GM12872 (cell line): ENCODE measurements around the gene ABLIM2.

Experiments
- TF ChIP-seq, protein P1 (sequence below): IDR thresholded peaks from 3 replicates; pipeline ENCODE4 v1.5.1; 2011; ENCODE audit warnings: low read depth, mild to moderate bottlenecking, low read length, moderate library complexity; ENCODE audit not compliant: insufficient read depth

ABLIM2 gene

GRCh38 chr4:8170341-8170740 is 11.7 kb upstream of the ABLIM2 start:
- TF ChIP-seq, protein P1, sequence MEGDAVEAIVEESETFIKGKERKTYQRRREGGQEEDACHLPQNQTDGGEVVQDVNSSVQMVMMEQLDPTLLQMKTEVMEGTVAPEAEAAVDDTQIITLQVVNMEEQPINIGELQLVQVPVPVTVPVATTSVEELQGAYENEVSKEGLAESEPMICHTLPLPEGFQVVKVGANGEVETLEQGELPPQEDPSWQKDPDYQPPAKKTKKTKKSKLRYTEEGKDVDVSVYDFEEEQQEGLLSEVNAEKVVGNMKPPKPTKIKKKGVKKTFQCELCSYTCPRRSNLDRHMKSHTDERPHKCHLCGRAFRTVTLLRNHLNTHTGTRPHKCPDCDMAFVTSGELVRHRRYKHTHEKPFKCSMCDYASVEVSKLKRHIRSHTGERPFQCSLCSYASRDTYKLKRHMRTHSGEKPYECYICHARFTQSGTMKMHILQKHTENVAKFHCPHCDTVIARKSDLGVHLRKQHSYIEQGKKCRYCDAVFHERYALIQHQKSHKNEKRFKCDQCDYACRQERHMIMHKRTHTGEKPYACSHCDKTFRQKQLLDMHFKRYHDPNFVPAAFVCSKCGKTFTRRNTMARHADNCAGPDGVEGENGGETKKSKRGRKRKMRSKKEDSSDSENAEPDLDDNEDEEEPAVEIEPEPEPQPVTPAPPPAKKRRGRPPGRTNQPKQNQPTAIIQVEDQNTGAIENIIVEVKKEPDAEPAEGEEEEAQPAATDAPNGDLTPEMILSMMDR: no peak

- TF ChIP-seq, protein P1: no peak
Measured at GRCh38 chr4:8169763-8170162, 11.2 kb upstream of the ABLIM2 start.

GRCh38 chr4:8168832-8169598 is 10.4 kb upstream of the ABLIM2 start:
- TF ChIP-seq, protein P1: no peak

- TF ChIP-seq, protein P1: peak; percentile 50; the same call in 2 of the 3 replicates
Measured at GRCh38 chr4:8168232-8168631, 9.6 kb upstream of the ABLIM2 start.

DNA sequence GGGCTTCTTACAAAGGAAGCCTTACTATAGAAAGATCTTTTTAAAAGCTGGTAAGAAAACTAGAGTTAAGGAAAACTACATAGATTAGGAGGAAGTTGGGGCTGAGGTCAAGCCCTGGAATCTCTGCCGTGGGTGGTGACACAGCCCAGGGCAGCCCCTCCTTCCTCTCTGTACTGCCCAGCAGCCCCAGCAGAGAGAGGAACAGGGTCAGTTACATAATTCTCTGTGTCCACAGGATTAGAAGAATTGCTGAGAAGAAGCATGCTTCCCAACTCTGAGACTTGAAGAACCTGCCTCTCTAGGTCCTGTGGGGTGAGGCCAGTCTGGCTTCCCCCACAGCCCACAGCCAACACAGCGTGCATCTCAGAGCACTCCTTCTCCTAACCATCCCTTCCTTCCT is 9.2 kb upstream of the ABLIM2 start:
- TF ChIP-seq, protein P1: no peak

GRCh38 chr4:8167291-8167690 is 8.7 kb upstream of the ABLIM2 start:
- TF ChIP-seq, protein P1: no peak

DNA sequence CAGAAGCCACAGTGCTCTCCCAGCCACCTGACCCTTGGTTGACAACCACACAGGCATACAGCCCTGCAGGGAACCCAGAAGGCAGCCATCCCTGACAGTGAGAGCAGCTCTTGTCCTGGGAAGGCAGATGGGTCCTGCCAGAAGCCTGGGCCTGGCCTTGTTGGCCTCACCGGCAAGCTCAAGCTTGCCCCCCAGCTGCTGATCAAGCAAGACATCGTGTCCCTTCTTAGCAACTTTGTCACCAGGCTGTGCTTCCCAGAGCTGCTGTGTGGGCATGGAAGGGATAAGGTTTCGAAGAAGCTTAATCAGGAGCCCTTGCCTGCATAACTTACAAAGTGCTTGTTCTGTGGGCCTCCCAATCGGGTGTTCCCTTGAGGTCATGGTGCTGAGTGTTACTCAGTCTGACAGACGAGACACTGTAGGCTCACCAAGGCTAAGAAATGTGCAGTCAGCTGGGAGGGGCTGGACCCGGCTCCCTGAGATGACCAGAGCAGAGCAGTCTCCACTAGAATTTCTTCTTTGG is 6.8 kb upstream of the ABLIM2 start:
- TF ChIP-seq, protein P1: no peak
